GM12878 (cell line): Measurements from ENCODE around the gene STK32A. TPM values are rescaled to one million over a fixed set of nuclear protein-coding genes. Genes with fewer than 3 reads are reported as not detected.

ENCODE experiments used
- ATAC-seq: fragments of 200-7000 bp; cut with Tn5 transposase; 3 replicates; pipeline ENCODE4 v1.9.1; 2020; ENCODE audit warnings: mild to moderate bottlenecking, moderate library complexity
- BruUV-seq: library from RNA; stranded (reverse); fragments of 400-500 nt; replicated peaks from 2 replicates; lab custom pipeline; 2021; lab: Mats Ljungman, UMichigan
- CTCF ChIA-PET: fragments of 300-600 bp; sonication (Branson Sonifier 250); formaldehyde crosslinking; extraction: SDS; loops from one replicate; lab custom pipeline; 2021; ENCODE audit warnings: inconsistent platforms; lab: Yijun Ruan, JAX
- POLR2A ChIA-PET: fragments of 350-600 bp; formaldehyde crosslinking; extraction: SDS; loops from one replicate; lab custom pipeline; 2021; ENCODE audit warnings: inconsistent platforms; lab: Charles Lee
- RAD21 ChIA-PET: fragments of 300-600 bp; sonication (Branson Sonifier 250); formaldehyde crosslinking; loops from one replicate; lab custom pipeline; 2023; ENCODE audit warnings: antibody characterized with exemption; ENCODE audit not compliant: unreplicated experiment; lab: Charles Lee
- SMC1A ChIA-PET: fragments of 300-600 bp; sonication (Branson Sonifier 250); formaldehyde crosslinking; loops from one replicate; lab custom pipeline; 2023; ENCODE audit not compliant: unreplicated experiment, uncharacterized antibody; lab: Charles Lee
- DNase-seq: peaks from one replicate; pipeline ENCODE4 v3.0.0-alpha.2; 2011; ENCODE audit warnings: low read depth, low spot score
- FAIRE-seq: peaks from 3 replicates; lab custom pipeline; 2011; peaks lifted over from hg19 to GRCh38; lab: Jason Lieb, UNC
- H2AFZ ChIP-seq: 2 replicates; pipeline ENCODE4 v1.6.0; 2011; ENCODE audit warnings: low read depth, low read length, control low read depth; ENCODE audit not compliant: control insufficient read depth
- H3K27ac ChIP-seq: 2 replicates; pipeline ENCODE4 v1.5.1; 2011; ENCODE audit warnings: control low read depth; ENCODE audit not compliant: control insufficient read depth, insufficient read depth
- H3K27me3 ChIP-seq, 2 experiments: replicated peaks in 1 of 2; 2 replicates each; pipeline versions ENCODE4 v1.6.0 to v1.6.1; 2011; ENCODE audit warnings: low read length in 1 of 2; ENCODE audit not compliant: control insufficient read depth in 2 of 2, insufficient read depth in 2 of 2
- H3K36me3 ChIP-seq, 2 experiments: 2 replicates each; pipeline ENCODE4 v1.5.1; 2011; ENCODE audit warnings: low read length in 1 of 2; ENCODE audit not compliant: control insufficient read depth in 2 of 2, insufficient read depth in 2 of 2
- H3K4me1 ChIP-seq: 2 replicates; pipeline ENCODE4 v1.6.1; 2011; ENCODE audit warnings: mild to moderate bottlenecking, low read length, moderate library complexity, mixed read lengths; ENCODE audit not compliant: control insufficient read depth, insufficient read depth
- H3K4me2 ChIP-seq: 2 replicates; pipeline ENCODE4 v1.6.0; 2011; ENCODE audit warnings: control low read depth; ENCODE audit not compliant: control insufficient read depth, insufficient read depth
- H3K4me3 ChIP-seq: fragments of 200-600 bp; sonication (generic); 2 replicates; pipeline ENCODE4 v1.5.1; 2016
- H3K79me2 ChIP-seq: 2 replicates; pipeline ENCODE4 v1.6.0; 2011; ENCODE audit warnings: low read length; ENCODE audit not compliant: control insufficient read depth, insufficient read depth
- H3K9ac ChIP-seq: 2 replicates; pipeline ENCODE4 v1.8.0; 2011; ENCODE audit warnings: low read length, control low read depth, mixed read lengths; ENCODE audit not compliant: control insufficient read depth, insufficient read depth
- H3K9me3 ChIP-seq: replicated peaks from 3 replicates; pipeline ENCODE4 v1.5.1; 2011; ENCODE audit warnings: mild to moderate bottlenecking, low read length; ENCODE audit not compliant: control insufficient read depth, insufficient read depth
- H4K20me1 ChIP-seq: 2 replicates; pipeline ENCODE4 v1.6.0; 2011; ENCODE audit not compliant: control insufficient read depth, insufficient read depth
- CBX3 ChIP-seq: fragments of 200-600 bp; sonication (generic); IDR thresholded peaks from 2 replicates; pipeline ENCODE4 v1.6.1; 2016; ENCODE audit warnings: low read depth, borderline replicate concordance
- CEBPZ ChIP-seq: fragments of 150-350 bp; IDR thresholded peaks from 2 replicates; pipeline ENCODE4 v1.6.1; 2016; ENCODE audit warnings: low read depth, low read length
- DPF2 ChIP-seq: fragments of 450-650 bp; IDR thresholded peaks from 2 replicates; pipeline ENCODE4 v1.6.1; 2017; ENCODE audit warnings: mild to moderate bottlenecking
- PKNOX1 ChIP-seq: fragments of 450-650 bp; IDR thresholded peaks from 2 replicates; pipeline ENCODE4 v1.6.1; 2016; ENCODE audit warnings: mild to moderate bottlenecking
- SIX5 ChIP-seq: IDR thresholded peaks from 2 replicates; pipeline ENCODE4 v1.6.1; 2011; ENCODE audit warnings: mild to moderate bottlenecking, low read depth, low read length, moderate library complexity; ENCODE audit not compliant: severe bottlenecking
- SMAD1 ChIP-seq: fragments of 450-650 bp; IDR thresholded peaks from 2 replicates; pipeline ENCODE4 v1.6.1; 2018; ENCODE audit warnings: mild to moderate bottlenecking, low read depth; ENCODE audit not compliant: partially characterized antibody
- USF2 ChIP-seq: IDR thresholded peaks from 2 replicates; pipeline ENCODE4 v1.6.1; 2011; ENCODE audit warnings: low read depth, low read length, improper control_type of control experiment, borderline replicate concordance
- ZBED1 ChIP-seq: IDR thresholded peaks from 2 replicates; pipeline ENCODE4 v1.6.1; 2016; ENCODE audit warnings: borderline replicate concordance
- ZBTB40 ChIP-seq: fragments of 450-650 bp; IDR thresholded peaks from 2 replicates; pipeline ENCODE4 v1.6.1; 2016; ENCODE audit warnings: mild to moderate bottlenecking, moderate library complexity, borderline replicate concordance
- WGBS: methylation state at CpG from one replicate; pipeline ENCODE4 v1.1.6; 2016; ENCODE audit warnings: low lambda C conversion rate; ENCODE audit not compliant: insufficient replicate concordance, insufficient coverage; ENCODE audit errors: missing lambda C conversion rate; 5-methylcytosine and 5-hydroxymethylcytosine counted together
- in situ Hi-C: fragments of 300-500 bp; cut with MboI; formaldehyde crosslinking; loops from 9 replicates; pipeline ENCODE4 v1.14.3; 2018; ENCODE audit warnings: mixed read lengths
- intact Hi-C: fragments of 100-400 bp; cut with micrococcal nuclease; formaldehyde crosslinking; loops from one replicate; pipeline ENCODE4 v1.14.2; 2022; ENCODE audit not compliant: unreplicated experiment
- polyA plus RNA-seq, 11 experiments: library from polyadenylated mRNA; depleted of rRNA in 4 of 11; unstranded in 6 of 11; stranded (reverse) in 5 of 11; fragments of >200 nt; fragmentation: Nextera tagmentation in 4 of 11; fragmentation: Illumina TruSeq in 1 of 11; extraction: Ambion mirVana in 4 of 11; extraction: Trizol in 1 of 11; gene quantifications; 1 replicate in 1 of 11; 2 replicates in 10 of 11; pipeline versions ENCODE4 v1.2.1 to v1.2.3, GENCODE V29; 2011 to 2016; ENCODE audit warnings: inconsistent platforms in 2 of 11, missing spikeins in 2 of 11, low read depth in 1 of 11
- total RNA-seq, 4 experiments: library from RNA; depleted of rRNA in 3 of 4; stranded (reverse); fragments of >200 nt in 3 of 4; fragmentation: Illumina TruSeq in 1 of 4; extraction: Trizol in 1 of 4; gene quantifications; 2 replicates each; pipeline versions ENCODE4 v1.2.1 to v1.2.3, GENCODE V29; 2013 to 2021

The STK32A gene
- total and polyA plus RNA-seq, 10 of the 15 experiments (the other 5 are each of a cell fraction or from before 2014, with no cell fraction given): under 0.01 to 0.10 TPM; not detected in 8

- no peak overlapping the region for H2AFZ ChIP-seq
- H4K20me1 ChIP-seq: no peaks in the 10 kb centered on the region
- RAD21 ChIA-PET: no interaction called here
- no peak overlapping the region for H3K9ac ChIP-seq
- H3K27ac ChIP-seq: no peak overlapping the region
- no peaks in the 10 kb centered on the region; a peak in 1 of 4 replicates for H3K27me3 ChIP-seq
- CTCF ChIA-PET: no interaction called here
- 36% methylated on average over 5 of the region's 5 CpGs for WGBS
- POLR2A ChIA-PET: no interaction called here
- no peak overlapping the region for H3K4me2 ChIP-seq
- no peak for DNase-seq
- H3K36me3 ChIP-seq: no peaks in the 10 kb centered on the region
- FAIRE-seq: no peak
- H3K4me3 ChIP-seq: no peak overlapping the region
- H3K79me2 ChIP-seq: no peaks in the 10 kb centered on the region
- in situ Hi-C loops (no loop called here), intact Hi-C loops (no loop called here)
- no peak for ATAC-seq
- TF ChIP-seq USF2: no peak
- no peak for TF ChIP-seq CEBPZ
- no peak for TF ChIP-seq ZBED1
- no peak for TF ChIP-seq SMAD1
- TF ChIP-seq PKNOX1: no peak
- no peak for TF ChIP-seq CBX3
- TF ChIP-seq SIX5: no peak
- TF ChIP-seq DPF2: no peak
- no peak for TF ChIP-seq ZBTB40
- no peaks in the 10 kb centered on the region for H3K4me1 ChIP-seq
- H3K9me3 ChIP-seq: no peaks in the 10 kb centered on the region
- SMC1A ChIA-PET: interaction anchor here (0.9 to 1.9 kb wide), 2 partner anchors 11 to 22 kb away, joined by 3 to 6 read pairs; no protein-coding TSS in a partner anchor
- no TSS peak for BruUV-seq
Measured at GRCh38 chr5:147375151-147375550, 140.3 kb downstream of the STK32A start.
